ENCODE results near the gene NAV3.

The NAV3 gene

DNA sequence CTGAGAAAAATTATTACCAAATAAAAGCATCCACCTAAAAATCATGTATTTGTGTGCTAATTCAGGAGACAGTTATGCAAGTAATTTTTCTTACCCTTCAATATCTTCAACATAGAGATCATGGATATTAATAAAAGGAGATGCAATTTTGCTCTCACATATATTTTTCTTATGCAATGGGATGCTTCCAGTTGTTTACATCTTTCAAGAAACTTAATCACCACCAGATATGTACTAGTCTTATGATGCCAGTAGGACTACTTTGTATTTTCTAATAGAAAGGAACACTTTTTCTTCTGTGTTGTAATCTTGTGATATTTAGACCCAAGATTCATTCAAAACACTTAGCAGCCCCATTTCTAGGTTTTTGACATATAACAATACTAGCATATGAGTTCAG lies 107.6 kb downstream of the NAV3 start:
- H3K27me3 ChIP-seq (ENCODE audit: insufficient read depth, poor library complexity, severe bottlenecking), result peaks cover 3% of the 10 kb centered on the region
- DNase-seq (ENCODE audit: low read depth in 1 of 2, low spot score in 1 of 2), result no peak
- TF ChIP-seq POLR2AphosphoS5 (IDR thresholded peaks at IDR 0.05; ENCODE audit: low read depth), result no peak
- TF ChIP-seq, protein P1, sequence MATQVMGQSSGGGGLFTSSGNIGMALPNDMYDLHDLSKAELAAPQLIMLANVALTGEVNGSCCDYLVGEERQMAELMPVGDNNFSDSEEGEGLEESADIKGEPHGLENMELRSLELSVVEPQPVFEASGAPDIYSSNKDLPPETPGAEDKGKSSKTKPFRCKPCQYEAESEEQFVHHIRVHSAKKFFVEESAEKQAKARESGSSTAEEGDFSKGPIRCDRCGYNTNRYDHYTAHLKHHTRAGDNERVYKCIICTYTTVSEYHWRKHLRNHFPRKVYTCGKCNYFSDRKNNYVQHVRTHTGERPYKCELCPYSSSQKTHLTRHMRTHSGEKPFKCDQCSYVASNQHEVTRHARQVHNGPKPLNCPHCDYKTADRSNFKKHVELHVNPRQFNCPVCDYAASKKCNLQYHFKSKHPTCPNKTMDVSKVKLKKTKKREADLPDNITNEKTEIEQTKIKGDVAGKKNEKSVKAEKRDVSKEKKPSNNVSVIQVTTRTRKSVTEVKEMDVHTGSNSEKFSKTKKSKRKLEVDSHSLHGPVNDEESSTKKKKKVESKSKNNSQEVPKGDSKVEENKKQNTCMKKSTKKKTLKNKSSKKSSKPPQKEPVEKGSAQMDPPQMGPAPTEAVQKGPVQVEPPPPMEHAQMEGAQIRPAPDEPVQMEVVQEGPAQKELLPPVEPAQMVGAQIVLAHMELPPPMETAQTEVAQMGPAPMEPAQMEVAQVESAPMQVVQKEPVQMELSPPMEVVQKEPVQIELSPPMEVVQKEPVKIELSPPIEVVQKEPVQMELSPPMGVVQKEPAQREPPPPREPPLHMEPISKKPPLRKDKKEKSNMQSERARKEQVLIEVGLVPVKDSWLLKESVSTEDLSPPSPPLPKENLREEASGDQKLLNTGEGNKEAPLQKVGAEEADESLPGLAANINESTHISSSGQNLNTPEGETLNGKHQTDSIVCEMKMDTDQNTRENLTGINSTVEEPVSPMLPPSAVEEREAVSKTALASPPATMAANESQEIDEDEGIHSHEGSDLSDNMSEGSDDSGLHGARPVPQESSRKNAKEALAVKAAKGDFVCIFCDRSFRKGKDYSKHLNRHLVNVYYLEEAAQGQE (IDR thresholded peaks at IDR 0.05; ENCODE audit: insufficient replicate concordance, low read depth), result no peak
- TF ChIP-seq, protein P2, sequence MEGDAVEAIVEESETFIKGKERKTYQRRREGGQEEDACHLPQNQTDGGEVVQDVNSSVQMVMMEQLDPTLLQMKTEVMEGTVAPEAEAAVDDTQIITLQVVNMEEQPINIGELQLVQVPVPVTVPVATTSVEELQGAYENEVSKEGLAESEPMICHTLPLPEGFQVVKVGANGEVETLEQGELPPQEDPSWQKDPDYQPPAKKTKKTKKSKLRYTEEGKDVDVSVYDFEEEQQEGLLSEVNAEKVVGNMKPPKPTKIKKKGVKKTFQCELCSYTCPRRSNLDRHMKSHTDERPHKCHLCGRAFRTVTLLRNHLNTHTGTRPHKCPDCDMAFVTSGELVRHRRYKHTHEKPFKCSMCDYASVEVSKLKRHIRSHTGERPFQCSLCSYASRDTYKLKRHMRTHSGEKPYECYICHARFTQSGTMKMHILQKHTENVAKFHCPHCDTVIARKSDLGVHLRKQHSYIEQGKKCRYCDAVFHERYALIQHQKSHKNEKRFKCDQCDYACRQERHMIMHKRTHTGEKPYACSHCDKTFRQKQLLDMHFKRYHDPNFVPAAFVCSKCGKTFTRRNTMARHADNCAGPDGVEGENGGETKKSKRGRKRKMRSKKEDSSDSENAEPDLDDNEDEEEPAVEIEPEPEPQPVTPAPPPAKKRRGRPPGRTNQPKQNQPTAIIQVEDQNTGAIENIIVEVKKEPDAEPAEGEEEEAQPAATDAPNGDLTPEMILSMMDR (IDR thresholded peaks at IDR 0.05; ENCODE audit: insufficient read depth, low read length), result no peak
- H3K27ac ChIP-seq (replicated peaks), result no peak overlapping the region
- no peak overlapping the region for H3K4me3 ChIP-seq (replicated peaks; ENCODE audit: insufficient read depth, low read length)

DNA sequence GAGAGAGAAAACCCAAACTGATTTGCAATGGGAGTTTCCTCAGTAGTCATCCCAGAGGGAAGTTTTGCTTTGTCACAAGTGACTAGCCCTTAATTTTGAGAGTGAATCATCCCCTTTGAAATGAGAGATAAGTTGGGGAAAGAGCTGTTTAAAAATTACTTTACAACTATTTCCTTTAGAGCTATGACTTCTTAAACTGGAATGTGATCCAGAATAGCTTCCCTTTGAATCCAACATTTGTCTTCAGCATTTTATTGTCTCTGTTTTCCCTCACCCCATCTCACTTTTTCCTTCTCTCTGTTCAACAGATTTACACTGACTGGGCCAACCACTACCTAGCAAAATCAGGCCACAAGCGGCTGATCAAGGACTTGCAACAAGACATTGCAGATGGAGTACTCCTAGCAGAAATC lies 109.3 kb downstream of the NAV3 start:
- H3K4me3 ChIP-seq (replicated peaks; ENCODE audit: insufficient read depth, low read length), result no peak overlapping the region
- H3K27ac ChIP-seq (replicated peaks), result no peak overlapping the region
- DNase-seq (ENCODE audit: low read depth in 1 of 2, low spot score in 1 of 2), result no peak
- peaks cover 3% of the 10 kb centered on the region for H3K27me3 ChIP-seq (ENCODE audit: insufficient read depth, poor library complexity, severe bottlenecking)
- TF ChIP-seq SPI1 (IDR thresholded peaks at IDR 0.05; ENCODE audit: borderline replicate concordance, low read depth) (no peak), GABPA (IDR thresholded peaks at IDR 0.05; ENCODE audit: low read depth) (no peak), POLR2AphosphoS5 (IDR thresholded peaks at IDR 0.05; ENCODE audit: low read depth) (no peak)
- TF ChIP-seq, protein P1 (IDR thresholded peaks at IDR 0.05; ENCODE audit: insufficient replicate concordance, low read depth), result no peak
- TF ChIP-seq, protein P2 (IDR thresholded peaks at IDR 0.05; ENCODE audit: insufficient read depth, low read length), result no peak

DNA sequence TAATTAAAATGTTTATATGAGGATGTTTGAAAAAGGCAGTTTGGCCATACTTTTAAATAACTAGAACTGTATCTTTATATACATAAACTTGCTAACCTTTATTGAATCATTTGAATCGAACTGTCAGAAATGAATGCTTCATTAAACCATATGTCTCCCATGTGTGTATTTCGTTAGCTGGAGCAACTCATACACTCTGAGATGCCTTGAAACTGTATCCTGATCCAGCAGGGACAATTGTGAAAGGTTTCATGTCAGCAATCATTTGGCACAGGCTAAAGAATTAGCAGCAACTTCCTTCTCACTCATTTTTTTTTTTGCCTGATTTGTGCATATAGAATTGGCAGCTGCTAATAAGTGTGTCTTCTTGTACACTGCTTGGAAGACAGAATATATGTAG lies 109.9 kb downstream of the NAV3 start:
- peaks cover 3% of the 10 kb centered on the region for H3K27me3 ChIP-seq (ENCODE audit: insufficient read depth, poor library complexity, severe bottlenecking)
- H3K4me3 ChIP-seq (replicated peaks; ENCODE audit: insufficient read depth, low read length), result no peak overlapping the region
- DNase-seq (ENCODE audit: low read depth in 1 of 2, low spot score in 1 of 2), result no peak
- H3K27ac ChIP-seq (replicated peaks), result no peak overlapping the region
- TF ChIP-seq, protein P1 (IDR thresholded peaks at IDR 0.05; ENCODE audit: insufficient replicate concordance, low read depth), result no peak
- no peak for TF ChIP-seq POLR2AphosphoS5 (IDR thresholded peaks at IDR 0.05; ENCODE audit: low read depth)
- TF ChIP-seq GABPA (IDR thresholded peaks at IDR 0.05; ENCODE audit: low read depth), result no peak
- TF ChIP-seq, protein P2 (IDR thresholded peaks at IDR 0.05; ENCODE audit: insufficient read depth, low read length), result no peak
- no peak for TF ChIP-seq SPI1 (IDR thresholded peaks at IDR 0.05; ENCODE audit: borderline replicate concordance, low read depth)

All from HL-60 (cell line).